HG03095 (cell line): ENCODE measurements around the gene CD6.

ENCODE experiments used
- ATAC-seq: cut with Tn5 transposase; IDR thresholded peaks from one replicate; pipeline ENCODE4 v1.9.1; 2021; ENCODE audit warnings: moderate library complexity; ENCODE audit not compliant: unreplicated experiment

Gene CD6

GRCh38 chr11:61024938-61025820 is 53.7 kb downstream of the CD6 start:
- ATAC-seq, result no peak

DNA sequence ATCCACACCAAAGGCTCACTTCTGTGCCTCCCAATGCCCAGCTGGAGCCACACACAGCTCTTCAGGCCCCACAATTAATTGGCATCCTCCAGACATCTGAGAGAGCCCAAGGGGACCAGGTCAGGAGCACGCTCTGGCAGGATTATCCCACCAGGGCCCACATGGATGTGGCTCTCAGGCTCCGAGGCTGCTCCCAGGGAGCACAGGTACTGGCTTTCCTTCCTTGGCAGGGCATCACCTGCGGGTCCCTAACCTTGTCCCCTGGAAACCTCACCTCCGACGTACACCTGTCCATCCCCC is 54.3 kb downstream of the CD6 start:
- ATAC-seq, result no peak

GRCh38 chr11:61026121-61027031 is 54.9 kb downstream of the CD6 start:
- no peak for ATAC-seq

GRCh38 chr11:61027141-61027840 is 55.8 kb downstream of the CD6 start:
- ATAC-seq, result no peak

DNA sequence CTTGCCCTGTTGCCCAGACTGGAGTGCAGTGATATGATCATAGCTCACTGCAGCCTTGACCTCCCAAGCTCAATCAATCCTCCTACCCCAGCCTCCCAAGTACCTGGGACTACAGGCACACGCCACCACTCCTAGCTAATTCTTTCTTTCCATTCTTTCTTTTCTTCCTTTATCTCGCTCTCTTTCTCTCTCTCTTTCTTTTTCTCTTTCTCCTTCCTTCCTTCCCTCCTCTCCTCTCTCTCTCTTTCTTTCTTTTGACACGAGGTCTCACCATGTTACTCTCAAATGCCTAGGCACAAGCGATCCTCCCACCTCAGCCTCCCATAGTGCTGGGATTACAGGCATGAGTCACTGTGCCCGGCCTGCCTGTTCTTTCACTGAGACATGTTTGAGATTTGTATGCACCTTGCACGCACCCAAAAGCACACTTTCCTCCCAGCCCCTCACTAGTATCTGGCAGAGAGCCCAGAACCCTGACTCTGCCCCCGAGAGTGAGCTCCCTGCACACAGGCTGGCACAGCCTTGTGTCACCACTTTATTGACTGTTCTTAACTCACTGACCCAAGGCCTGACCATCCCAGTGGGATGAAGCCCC is 56.8 kb downstream of the CD6 start:
- no peak for ATAC-seq

DNA sequence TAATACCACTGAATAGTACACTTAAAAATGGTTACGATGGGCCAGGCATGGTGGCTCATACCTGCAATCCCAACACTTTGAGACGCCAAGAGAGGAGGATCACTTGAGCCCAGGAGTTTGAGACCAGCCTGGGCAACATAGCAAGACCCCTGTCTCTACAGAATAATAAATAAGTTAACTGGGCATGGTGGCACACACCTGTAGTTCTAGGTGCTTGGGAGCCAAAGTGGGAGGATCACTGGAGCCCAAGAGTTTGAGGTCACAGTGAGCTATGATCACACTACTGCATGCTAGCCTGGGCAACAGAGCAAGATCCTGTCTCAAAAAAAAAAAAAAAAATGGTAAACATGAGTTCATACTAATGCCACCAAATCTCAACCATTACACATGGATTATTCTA is 61.3 kb downstream of the CD6 start:
- ATAC-seq, result no peak

- ATAC-seq, result no peak
Observed at GRCh38 chr11:61033417-61033816, 61.9 kb downstream of the CD6 start.

GRCh38 chr11:61034111-61034510 is 62.6 kb downstream of the CD6 start:
- no peak for ATAC-seq

- no peak for ATAC-seq
Observed at GRCh38 chr11:61034704-61035525, 63.4 kb downstream of the CD6 start.

DNA sequence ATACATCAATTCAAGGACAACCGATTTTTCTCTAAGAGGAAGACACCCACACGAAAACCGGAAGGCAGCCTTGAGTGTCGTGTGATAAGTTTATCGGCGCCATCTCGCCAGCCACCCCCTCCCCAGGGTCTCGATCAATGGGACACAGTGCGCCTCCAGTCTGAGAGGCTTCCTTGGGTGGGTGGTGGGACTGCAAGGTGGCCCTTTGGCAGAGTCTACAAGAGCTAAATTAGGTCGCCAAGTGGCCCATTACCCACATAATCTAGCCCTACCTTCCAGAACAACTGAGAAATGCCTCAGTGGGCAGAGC is 64.0 kb downstream of the CD6 start:
- ATAC-seq, result no peak

- no peak for ATAC-seq
Observed at GRCh38 chr11:61037441-61038093, 66.1 kb downstream of the CD6 start.

DNA sequence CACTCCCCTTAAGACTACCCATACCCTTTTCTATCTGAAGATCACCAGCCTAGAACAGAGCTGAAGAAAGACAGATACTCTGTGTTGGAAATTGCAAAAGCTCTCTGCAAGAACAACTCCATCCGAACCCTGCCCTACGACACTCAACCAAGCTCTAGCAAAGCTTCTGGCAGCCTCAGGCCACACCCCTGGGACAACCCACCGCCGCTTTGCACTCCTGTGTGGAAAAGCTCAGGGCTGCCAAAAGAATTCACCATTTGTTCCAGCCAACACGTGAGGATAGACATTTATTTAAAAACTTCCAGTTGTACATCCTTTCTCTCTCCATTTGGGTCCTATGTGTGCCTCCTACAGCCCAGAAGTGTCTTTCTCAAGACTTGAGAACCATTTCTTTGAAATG is 68.4 kb downstream of the CD6 start:
- no peak for ATAC-seq

GRCh38 chr11:61041755-61042518 is 70.5 kb downstream of the CD6 start:
- peak; percentile 80 for ATAC-seq

- no peak for ATAC-seq
Observed at GRCh38 chr11:61042537-61042936, 71.1 kb downstream of the CD6 start.

DNA sequence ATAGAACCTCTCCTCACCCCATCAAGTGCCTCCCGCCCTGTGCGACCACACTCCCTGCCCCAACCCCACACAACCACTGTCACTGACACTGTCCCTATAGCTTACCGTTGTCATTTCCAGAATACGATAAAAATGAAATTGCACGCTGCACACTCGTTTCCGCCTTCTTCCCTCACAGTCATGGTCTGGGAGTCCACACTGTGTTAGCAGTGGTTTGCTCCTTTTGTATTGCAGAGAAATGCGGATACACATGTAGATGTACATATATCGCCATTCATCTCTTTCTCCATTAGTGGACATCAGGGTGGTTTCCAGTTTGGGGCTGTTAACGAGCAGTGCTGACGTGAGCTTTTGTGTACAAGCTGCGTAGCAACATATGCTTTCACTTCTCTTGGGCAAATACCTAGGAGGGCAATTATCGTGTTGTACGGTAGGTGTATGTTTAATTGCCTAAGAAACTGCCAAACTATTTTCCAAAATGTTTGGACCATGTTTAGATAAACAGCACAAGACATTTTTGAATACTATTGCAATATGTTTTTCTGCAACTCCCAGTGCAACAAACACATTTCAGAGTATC is 71.6 kb downstream of the CD6 start:
- ATAC-seq, result no peak

- ATAC-seq, result no peak
Observed at GRCh38 chr11:61045271-61045670, 73.8 kb downstream of the CD6 start.

- no peak for ATAC-seq
Observed at GRCh38 chr11:61046833-61047232, 75.4 kb downstream of the CD6 start.

GRCh38 chr11:61048368-61049062 is 77.0 kb downstream of the CD6 start:
- ATAC-seq, result no peak
